Fibroblast of villous mesenchyme (primary cell): Measurements from ENCODE around the gene TOLLIP. TPM values are rescaled to one million over a fixed set of nuclear protein-coding genes. Genes with fewer than 3 reads are reported as not detected.

ENCODE experiments used
- DNase-seq: peaks from one replicate; pipeline ENCODE4 v3.0.0-alpha.2; 2010; ENCODE audit warnings: low read depth
- H3K4me3 ChIP-seq: 2 replicates; pipeline ENCODE4 v1.5.1; 2011; ENCODE audit warnings: low read depth, mild to moderate bottlenecking, low read length
- total RNA-seq: library from RNA; depleted of rRNA; stranded (reverse); fragments of >200 nt; gene quantifications from 2 replicates; pipeline ENCODE4 v1.2.3, GENCODE V29; 2012
- TF ChIP-seq, protein P1 (sequence below): IDR thresholded peaks from 2 replicates; pipeline ENCODE4 v1.5.1; 2012; ENCODE audit warnings: low read depth, mild to moderate bottlenecking, low read length; ENCODE audit not compliant: insufficient read depth

The TOLLIP gene
- total RNA-seq, 1 donor, result 27.2 TPM

GRCh38 chr11:1337647-1338007, 28.2 kb upstream of the TOLLIP start:
- TF ChIP-seq, protein P1, sequence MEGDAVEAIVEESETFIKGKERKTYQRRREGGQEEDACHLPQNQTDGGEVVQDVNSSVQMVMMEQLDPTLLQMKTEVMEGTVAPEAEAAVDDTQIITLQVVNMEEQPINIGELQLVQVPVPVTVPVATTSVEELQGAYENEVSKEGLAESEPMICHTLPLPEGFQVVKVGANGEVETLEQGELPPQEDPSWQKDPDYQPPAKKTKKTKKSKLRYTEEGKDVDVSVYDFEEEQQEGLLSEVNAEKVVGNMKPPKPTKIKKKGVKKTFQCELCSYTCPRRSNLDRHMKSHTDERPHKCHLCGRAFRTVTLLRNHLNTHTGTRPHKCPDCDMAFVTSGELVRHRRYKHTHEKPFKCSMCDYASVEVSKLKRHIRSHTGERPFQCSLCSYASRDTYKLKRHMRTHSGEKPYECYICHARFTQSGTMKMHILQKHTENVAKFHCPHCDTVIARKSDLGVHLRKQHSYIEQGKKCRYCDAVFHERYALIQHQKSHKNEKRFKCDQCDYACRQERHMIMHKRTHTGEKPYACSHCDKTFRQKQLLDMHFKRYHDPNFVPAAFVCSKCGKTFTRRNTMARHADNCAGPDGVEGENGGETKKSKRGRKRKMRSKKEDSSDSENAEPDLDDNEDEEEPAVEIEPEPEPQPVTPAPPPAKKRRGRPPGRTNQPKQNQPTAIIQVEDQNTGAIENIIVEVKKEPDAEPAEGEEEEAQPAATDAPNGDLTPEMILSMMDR, result no peak
- no peak for DNase-seq
- no peak overlapping the region for H3K4me3 ChIP-seq

DNA sequence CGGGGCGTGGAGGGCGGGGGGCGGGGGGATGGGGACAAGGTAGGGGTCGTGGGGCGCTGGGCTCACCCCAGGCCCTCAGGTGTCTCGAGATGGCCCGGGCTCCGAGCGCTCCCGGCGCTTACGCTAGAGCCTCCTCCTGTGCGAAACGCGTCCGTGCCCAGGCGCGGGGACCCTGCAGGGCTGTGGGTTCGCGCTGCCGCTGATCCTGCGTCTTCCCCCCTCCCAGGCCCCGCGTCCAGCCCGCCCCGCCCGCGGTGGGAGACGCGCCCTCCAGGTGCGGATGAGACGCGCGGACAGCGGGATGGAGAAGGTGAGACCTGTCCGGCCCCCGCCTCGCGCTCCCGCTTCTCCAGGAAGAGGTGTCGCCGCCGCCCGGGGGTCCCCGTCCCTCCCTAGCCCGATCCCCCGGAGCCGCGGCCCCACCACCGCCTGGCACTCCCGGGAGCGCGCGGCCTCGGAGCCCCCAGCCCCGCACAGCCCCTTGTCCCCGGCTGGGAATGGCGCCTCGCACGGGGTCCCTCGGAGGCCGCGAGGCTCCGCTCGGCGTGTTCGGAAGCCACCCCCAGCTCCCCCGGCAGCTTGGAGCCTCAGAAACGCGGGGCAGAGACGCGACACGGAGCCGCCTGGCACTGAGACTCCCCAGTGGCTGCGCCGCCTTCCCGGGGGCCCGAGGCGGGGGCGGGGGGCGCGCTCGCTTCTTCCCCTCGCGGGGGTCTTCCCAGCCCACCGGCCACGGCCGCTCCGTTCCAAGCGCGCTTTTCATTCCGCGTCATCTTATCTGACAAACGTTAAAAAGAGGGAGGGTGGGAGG, 27.6 kb upstream of the TOLLIP start:
- DNase-seq, result no peak
- TF ChIP-seq, protein P1, result no peak
- no peak overlapping the region for H3K4me3 ChIP-seq

GRCh38 chr11:1335811-1336761, 26.7 kb upstream of the TOLLIP start:
- TF ChIP-seq, protein P1, result no peak
- peak overlapping the region; percentile 55 for H3K4me3 ChIP-seq
- peak; percentile 94 for DNase-seq

- TF ChIP-seq, protein P1, result no peak
- no peak for DNase-seq
- H3K4me3 ChIP-seq, result peak overlapping the region; percentile 55
Measured at GRCh38 chr11:1335264-1335810, 25.9 kb upstream of the TOLLIP start.

DNA sequence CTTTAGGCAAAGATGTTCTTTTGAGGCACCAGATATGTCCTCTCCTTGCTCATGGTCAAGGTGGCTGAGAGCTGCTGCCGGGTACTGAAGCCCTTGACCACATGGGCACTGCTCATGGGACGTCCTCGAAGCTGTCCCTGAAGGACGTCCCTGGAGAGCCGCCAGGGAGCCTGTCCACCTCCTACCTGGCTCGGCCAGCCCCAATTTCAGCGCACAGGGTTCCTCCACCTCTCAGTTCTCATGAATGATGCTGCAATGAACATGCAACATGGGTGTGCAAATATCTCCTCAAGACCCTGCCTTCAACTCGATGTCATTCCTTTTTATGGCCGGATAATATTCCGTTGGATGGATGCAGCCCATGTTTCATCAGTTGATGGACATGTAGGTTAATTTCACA, 24.4 kb upstream of the TOLLIP start:
- no peak for DNase-seq
- TF ChIP-seq, protein P1, result no peak
- no peak overlapping the region for H3K4me3 ChIP-seq

DNA sequence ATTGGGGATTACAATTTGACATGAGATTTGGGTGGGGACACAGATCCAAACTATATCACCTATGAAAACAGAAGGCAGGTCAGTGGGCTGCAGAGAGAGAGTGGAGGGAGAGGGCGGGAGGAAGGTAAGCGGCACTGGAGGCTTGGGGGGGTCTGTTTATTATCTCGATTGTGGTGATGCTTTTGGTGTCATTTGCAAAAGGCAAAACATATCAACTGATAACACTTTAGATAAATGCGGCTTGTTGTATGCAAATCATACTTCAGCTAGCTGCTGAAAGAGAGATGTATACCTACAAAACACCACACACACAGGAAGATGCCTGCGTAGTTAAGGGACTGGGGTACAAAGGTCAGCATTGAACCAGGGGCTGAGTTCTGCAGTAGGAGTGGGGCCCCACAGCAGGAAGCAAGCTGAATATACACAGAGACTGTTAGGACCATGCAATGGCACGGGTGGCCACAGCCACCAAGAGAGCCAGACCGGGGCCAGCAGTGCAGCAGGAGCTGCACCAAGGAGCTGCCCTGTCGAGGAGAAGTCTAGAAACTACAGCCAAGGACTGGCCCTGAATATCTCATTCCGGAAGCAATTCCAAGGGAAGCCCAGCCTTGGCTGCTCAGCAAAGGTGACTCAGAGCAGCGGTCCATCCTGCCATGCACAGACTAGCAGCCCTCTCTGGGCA, 23.8 kb upstream of the TOLLIP start:
- no peak for DNase-seq
- TF ChIP-seq, protein P1, result no peak
- H3K4me3 ChIP-seq, result no peak overlapping the region
